Stomach (tissue), 4 donors: Measurements from ENCODE around the gene RAD23A.

Source experiments
- CTCF ChIP-seq, 7 experiments: fragments of 450-650 bp in 4 of 7; fragments of 200-600 bp in 3 of 7; sonication (generic) in 3 of 7; IDR thresholded peaks; one replicate each; pipeline ENCODE4 v1.5.1; 2016 to 2019; ENCODE audit warnings: antibody characterized with exemption in 7 of 7, control low read depth in 2 of 7, mild to moderate bottlenecking in 1 of 7
- POLR2AphosphoS5 ChIP-seq, 3 donors: sonication (generic); formaldehyde crosslinking; IDR thresholded peaks; one replicate each; pipeline ENCODE4 v1.6.1; 2016; ENCODE audit warnings: antibody characterized with exemption in 3 of 3

GRCh38 chr19:12954612-12954962 lies 8.9 kb downstream of the RAD23A start:
- TF ChIP-seq CTCF (IDR thresholded peaks at IDR 0.05) (no peak), POLR2AphosphoS5 (IDR thresholded peaks at IDR 0.05) (no peak)
